ENCODE measurements around the gene LNPK.
"Not testable (repeated sequence)": the region's sequence is repeated elsewhere in the genome, so short reads cannot be mapped to it uniquely, and the experiment has no call there.

LNPK gene

DNA sequence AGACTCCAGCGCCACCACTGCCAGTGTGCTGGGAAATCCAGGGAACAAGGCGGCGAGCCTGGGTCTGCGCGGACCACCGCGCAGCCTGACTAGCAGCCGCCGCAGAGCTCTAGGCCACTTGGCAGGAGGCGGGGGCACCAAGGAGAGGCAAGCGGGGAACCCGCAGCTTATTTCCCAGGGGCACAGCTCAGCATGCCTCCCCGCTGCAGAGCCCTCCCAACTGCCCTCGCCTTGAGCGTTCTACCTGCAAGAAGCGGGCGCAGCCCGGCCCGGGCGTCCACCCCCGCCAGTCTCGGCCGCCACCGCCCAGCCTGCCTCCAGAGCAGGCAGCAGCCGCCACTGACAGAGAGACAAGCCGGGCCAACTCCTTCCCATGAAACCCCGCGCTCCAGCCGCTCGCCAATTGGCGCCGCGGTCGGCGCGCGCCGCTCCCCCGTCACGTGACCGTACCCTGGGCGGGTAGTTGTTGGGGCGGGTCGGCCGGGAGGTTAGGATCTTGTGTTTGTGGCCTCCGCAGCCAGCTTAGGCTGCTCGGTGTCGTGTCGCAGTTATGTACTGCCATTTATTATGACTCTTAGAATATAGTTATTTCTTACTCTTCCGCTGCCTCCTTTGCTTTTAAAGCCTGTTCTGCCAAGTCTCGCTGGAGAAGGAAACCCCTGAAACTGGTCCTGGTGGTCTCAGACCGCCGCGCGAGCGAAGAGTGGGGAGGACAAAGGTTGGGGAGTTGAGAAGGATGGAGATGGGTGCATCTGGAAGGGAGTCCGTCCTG is at the start of gene LNPK:
LNPK (minus strand) TSS at position 352 of the 772 bp plus-strand sequence. CDS start 6,683 bp downstream, outside the sequence.
- DNase-seq: peak; percentile 83

- DNase-seq: no peak
Measured at GRCh38 chr2:176039375-176039774, 37.3 kb upstream of the LNPK start.

GRCh38 chr2:176038694-176039093 is 36.6 kb upstream of the LNPK start:
- DNase-seq: no peak

- no peak for DNase-seq
Measured at GRCh38 chr2:176035013-176035691, 33.1 kb upstream of the LNPK start.

DNA sequence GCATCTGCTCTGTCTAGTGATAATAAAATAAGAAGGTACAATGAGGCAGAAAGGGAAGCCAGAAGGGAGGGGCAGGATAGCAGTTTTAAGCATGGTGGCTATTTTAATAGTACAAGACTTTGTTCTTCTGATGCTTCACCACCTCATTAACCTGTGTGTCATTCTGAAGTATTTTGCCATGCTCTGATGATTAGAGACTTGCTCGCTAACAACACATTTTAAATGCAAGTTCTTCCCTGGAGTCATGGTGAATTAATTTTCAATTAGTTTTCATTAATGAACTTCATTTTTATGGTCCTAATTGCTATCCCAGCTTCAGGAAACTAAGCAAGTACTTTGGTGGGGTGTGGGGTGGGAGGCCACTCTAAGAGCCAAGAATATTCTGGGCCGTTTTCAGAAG is 25.7 kb upstream of the LNPK start:
- DNase-seq: no peak

DNA sequence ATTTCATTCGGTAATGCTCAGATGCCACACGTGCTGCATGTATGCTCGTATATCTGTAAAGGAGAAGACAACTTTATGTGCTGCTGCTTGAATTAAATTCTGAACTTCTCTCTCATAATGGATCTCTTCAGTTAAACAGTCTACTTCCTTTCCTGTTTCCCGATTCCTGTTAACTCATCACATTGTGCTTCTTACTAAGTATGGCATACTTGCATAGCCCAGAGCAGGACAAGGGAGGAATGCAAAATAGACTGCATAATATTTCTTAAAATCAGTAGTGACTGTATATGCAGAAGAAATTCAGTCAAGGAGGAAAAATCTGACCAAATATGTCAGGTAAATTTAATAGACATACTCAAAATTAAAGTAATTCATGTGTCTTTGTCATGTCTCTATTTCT is 23.9 kb upstream of the LNPK start:
- DNase-seq: no peak

GRCh38 chr2:176024083-176024482 is 22.0 kb upstream of the LNPK start:
- no peak for DNase-seq

DNA sequence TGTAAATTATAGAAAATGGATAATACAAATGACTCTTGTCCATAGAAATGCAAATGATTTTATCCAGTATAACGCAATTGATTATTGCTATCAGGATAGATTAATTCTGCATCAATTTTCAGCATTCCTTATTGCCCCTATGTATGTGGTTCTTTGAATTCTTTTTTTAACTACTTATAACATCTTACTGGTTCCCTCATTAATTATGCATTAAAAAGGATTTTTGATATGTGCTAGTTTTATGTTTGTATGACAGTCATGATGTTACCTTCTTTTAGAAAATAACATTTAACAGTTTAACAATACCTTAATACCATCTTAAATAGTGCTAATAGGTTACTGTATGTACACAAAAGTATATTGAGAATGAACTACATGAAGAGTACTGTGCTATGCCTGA is 20.0 kb upstream of the LNPK start:
- no peak for DNase-seq

GRCh38 chr2:176020400-176020799 is 18.3 kb upstream of the LNPK start:
- DNase-seq: no peak

- peak; percentile 17 for DNase-seq
Measured at GRCh38 chr2:176018708-176019107, 16.6 kb upstream of the LNPK start.

- DNase-seq: no peak
Measured at GRCh38 chr2:176009445-176009844, 7.4 kb upstream of the LNPK start.

- DNase-seq: no peak
Measured at GRCh38 chr2:176004934-176005333, 2.9 kb upstream of the LNPK start.

DNA sequence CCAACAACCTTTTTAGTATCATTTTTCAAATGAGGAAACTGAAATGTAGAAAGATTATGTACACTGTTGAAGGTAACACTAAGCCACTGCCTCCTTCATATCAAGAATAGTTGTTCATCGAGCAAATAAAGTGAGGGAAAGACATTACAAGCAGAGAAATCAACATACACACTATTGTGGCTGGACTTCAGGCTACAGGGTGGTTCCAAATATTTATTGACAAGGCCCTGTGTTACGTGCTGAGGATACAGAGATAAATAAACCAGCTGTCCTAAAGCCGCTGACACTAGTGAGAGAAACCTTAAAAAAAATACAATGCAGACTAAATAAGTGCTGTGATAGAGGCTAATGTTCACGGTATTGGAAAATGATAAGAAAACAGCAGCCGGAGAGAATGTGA is 1.9 kb upstream of the LNPK start:
- DNase-seq: no peak

GRCh38 chr2:176002688-176003210 is 682 bp upstream of the LNPK start:
- no peak for DNase-seq

DNA sequence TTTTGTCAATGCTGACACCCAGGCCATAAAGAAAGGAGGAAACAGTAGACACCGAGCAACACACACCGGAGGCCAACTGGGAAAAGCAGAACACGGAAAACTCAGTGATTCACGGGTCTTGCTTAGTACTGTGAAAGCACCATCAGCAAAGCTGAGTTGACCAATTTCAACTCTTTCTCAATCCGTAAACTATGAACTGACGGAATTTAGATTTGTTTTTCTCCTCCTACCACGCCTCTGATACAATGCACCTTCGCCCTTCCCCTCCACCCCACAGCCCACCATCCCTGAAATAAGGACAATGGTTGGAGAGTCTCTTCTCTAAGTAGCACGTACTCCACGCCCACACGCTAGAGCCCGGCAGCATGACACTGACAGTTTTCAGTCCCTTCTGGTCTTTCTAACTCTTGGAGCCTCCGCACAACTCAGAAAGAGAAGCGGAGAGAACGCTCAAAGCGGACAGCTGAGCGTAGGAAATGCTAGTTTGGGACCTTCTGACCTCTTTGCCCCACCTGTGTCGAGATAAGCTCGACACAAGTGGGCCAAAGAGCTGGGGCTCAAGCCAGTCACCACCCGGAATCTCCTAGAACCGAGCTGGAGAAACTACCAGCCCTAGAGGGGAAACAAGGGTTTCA is 669 bp downstream of the LNPK start:
- peak; percentile 40 for DNase-seq

DNA sequence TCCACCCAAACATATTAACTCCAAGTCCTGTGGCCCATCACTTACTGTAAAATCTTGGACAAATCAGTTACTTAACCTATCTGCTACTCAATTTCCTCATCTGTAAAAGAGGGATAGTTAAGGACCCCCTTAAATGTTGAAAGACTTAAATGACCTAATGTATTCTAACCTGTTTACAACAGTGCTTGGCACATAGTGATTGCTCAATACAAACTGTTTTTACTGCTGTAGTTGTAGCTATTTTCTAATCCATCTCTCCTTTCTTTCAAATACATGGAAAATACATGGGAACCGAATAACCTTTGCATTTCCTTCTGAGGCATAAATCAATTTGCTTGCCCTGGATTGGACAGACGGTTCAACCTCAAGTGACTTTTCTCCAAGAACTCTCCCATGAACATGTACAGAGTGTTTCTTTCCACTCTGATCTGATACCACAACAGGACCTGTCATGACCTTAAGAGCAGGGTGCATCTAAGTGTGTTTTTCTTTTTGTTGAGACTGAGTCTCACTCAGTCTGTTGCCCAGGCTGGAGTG is 2.7 kb downstream of the LNPK start:
- no peak for DNase-seq

DNA sequence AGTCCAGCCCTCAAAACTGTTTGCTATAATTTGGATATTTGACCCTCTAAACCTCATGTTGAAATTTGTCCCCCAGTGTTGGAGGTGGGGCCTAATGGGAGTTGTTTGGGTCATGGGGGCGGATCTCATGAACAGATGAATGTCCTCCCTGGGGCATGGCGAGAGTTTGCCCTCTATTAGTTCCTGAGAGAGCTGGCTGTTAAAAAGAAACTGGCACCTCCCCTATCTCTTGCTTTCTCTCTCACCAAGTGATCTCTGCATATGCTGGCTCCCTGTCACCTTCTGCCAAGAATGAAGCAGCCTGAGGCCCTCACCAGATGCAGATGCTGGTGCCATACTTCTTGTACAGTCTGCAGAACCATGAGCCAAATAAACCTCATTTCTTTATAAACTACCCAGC is 12.0 kb downstream of the LNPK start:
- no peak for DNase-seq

- not testable (repeated sequence) for DNase-seq
Measured at GRCh38 chr2:175987126-175987525, 14.9 kb downstream of the LNPK start.

DNA sequence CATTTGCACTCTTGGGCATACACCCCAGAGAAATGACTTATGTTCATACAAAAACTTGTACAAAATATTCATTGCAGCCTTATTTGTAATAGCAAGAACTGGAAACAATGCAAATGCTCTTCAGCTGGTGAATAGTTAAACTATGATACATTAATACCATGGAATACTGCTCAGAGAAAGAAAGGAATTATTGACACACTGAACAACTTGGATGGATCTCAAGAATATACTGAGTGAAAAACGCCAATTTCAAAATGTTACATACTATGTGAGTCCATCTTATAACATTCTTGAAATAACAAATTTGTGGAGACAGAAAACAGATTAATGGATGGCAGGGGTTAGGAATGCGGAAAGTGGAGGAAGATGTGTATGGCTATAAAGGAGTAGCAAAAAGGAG is 17.2 kb downstream of the LNPK start:
- DNase-seq: no peak

DNA sequence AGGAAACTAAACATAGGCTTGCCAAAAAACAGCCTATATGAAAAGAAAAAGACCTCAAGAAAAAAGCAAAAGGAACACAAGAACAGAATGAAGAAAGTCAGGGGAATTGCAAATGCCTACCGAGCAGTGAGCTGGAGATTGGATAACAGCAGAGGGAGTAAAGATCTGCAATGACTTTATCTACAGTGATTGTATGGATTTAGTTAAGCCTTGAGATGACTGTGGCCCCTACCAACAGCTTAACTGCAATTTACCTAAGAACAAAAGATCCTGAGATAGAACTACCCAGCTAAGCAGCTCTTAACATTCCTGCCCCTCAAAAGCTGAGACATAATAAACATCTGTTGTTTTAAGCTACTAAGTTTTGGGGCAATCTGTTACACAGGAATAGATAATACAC is 20.5 kb downstream of the LNPK start:
- DNase-seq: no peak

- no peak for DNase-seq
Measured at GRCh38 chr2:175976391-175977157, 25.5 kb downstream of the LNPK start.

GRCh38 chr2:175973373-175973772 is 28.7 kb downstream of the LNPK start:
- no peak for DNase-seq

GRCh38 chr2:175966839-175967238 is 35.2 kb downstream of the LNPK start:
- DNase-seq: no peak
